Raji (cell line): Measurements from ENCODE around the gene PAK6.

Experiments used
- POLR2A ChIP-seq: IDR thresholded peaks from 2 replicates; pipeline ENCODE4 v1.6.1; 2011; ENCODE audit warnings: low read depth, low read length, control low read depth; ENCODE audit not compliant: insufficient read depth

Gene PAK6

DNA sequence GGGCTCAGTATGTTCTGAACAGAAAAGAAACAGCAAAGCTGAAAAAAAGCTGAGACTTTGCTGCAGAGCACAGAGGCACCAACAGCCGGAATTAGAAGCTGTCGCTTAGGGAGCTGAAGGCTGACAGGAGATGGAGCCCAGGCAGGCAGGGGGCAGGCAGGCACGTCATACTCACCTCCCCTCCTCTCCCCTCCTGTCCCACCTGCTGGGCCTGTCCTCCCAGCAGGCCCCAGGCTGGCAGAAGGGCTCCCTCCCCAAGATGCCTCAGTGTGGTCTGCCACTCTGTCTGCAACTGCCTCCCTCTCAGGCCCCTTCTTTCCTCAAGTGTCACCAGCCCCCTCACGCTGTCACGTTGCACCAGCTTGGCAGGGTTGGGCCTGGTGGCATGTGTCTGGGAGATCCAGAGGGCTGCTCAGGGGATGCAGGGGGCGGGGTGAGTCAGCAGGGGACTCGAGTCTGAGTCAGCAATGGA is 47.2 kb downstream of the PAK6 start:
- no peak for TF ChIP-seq POLR2A

DNA sequence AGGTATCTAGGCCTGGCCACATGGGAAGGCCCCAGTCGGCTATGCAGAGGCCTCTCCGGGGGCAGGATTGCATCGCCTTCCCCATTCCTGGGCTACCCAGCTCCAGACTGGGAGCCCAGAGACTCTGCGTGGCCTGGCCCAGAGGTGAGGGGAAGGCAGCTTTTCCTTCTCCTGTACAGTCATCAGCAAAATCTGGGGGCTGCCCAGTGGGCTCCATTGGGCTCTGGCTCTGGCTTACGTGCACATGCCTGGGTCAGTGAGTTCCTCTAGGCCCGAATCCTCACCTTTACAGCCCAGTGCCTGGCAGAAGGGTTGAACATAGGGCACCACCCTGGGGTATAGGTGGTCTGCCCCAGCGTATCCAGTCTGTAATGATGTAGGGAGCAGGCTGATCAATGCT is 47.9 kb downstream of the PAK6 start:
- no peak for TF ChIP-seq POLR2A

- TF ChIP-seq POLR2A = no peak
These were observed 48.6 kb downstream of the PAK6 start for GRCh38 chr15:40287505-40287904.

DNA sequence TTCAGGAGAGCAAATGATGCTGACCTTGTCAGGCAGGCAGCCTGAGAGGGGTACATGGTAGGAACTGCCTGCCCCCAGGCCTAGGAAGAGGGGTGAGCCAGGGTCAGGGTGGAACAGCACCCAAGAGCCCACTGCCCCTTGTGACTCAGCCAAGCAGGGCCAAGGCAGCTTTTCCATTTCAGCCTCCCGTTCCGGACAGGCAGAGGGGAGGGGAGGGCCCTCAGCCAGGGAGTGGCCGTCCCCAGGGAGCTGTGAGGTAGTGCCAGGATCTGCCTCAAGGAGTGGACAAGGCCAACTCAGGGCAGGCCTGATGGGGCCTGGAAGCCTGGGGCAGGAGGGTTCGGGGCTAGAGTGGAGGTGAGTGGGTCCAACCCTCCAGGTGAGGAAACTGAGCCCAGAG is 49.1 kb downstream of the PAK6 start:
- no peak for TF ChIP-seq POLR2A

- TF ChIP-seq POLR2A = no peak
These were observed 50.4 kb downstream of the PAK6 start for GRCh38 chr15:40289140-40289775.

GRCh38 chr15:40290545-40290917 is 51.7 kb downstream of the PAK6 start:
- no peak for TF ChIP-seq POLR2A

- TF ChIP-seq POLR2A = no peak
These were observed 52.2 kb downstream of the PAK6 start for GRCh38 chr15:40290918-40291574.

DNA sequence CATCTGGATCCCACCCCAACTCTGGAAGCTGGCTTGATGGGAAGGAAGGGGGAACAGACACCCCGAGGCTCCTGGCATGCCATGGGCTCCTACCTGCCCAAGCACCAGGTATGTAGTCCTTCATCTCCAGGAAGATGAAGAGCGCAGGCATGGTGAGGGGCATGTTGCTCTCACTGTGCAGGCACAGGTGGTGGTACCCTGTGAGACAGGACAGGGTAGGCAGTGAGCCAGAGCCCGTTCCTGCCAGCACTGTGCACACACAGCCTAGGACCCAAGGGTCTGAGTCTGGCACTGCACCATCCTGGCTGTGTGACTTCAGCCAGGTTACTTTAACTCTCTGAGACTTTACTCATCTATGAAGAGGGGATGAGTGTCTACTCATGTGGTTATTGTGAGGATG is 53.4 kb downstream of the PAK6 start:
- TF ChIP-seq POLR2A = no peak

- TF ChIP-seq POLR2A = no peak
These were observed 54.1 kb downstream of the PAK6 start for GRCh38 chr15:40293006-40293405.

- TF ChIP-seq POLR2A = no peak
These were observed 55.3 kb downstream of the PAK6 start for GRCh38 chr15:40293905-40294895.

DNA sequence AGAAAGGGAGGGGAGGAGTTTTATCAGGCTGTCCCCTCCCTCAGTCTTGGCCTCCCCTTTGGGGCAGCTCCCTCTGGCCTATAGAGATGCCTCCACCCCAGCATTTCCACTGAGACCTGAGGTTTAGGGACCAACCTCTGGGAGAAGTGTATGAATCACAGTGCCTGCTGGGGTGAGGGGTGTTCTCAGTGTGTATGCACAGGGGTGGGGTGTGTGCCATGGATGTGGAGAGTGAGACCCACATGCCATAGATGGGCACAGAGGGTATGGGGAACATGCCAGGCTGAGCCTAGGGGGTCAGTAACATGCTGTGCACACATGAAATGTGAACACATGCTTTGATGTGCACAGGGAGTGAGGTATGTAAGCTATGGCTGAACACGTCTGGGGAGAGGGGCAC is 56.4 kb downstream of the PAK6 start:
- TF ChIP-seq POLR2A = no peak

DNA sequence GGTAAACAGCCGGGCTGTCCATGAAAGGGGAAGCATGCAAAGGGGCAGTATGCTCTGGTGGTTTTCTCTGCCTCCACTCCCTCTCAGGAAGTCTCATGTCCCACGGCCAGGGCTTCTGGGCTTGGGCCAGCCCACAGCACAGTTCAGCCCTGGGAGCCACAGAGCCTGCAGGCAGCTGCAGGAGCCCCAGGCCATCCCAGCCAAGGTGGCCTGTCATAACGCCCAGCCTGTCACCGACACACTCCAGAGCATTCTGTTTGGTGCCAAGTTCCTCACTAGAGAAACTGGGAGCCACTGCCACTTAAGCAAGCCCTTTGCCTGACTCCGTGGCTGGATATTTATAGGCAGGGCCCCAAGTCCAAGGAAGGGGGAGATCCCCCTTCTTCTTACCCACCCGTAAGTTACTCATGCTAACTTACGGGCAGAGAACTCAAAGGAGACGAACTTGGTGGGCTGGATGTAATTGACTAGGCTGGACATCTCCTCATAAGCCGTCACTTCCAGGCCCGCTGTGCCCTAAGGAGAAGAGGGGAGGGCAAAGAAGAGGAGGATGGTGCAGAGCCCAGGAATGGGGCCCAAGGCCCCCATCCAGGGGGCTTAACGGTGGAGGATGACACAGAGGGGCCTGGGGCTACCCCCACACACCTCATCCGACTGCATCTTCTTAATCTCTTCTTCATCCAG is 57.2 kb downstream of the PAK6 start:
- no peak for TF ChIP-seq POLR2A

GRCh38 chr15:40296561-40297230 is 57.8 kb downstream of the PAK6 start:
- no peak for TF ChIP-seq POLR2A

DNA sequence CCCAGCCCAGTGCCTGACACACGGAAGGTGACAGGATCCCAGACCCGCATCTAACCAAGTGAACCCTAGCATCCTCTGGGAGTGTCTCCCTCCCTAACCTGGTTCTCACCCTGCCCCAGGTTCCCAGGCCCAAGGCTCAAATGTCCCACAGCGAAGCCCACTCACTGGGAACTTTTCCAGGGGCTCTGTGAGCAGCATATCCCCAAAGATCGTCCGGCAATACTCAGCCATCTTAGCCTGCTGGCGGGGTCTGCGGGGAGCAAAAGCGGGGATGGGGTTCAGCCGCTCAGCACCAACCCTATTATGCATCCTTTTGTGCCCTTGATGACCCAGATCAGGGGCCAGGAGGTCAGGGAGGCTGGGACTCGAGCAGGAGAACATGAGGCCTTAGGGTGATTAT is 58.5 kb downstream of the PAK6 start:
- TF ChIP-seq POLR2A = no peak

GRCh38 chr15:40298216-40298935 is 59.5 kb downstream of the PAK6 start:
- TF ChIP-seq POLR2A = no peak

- TF ChIP-seq POLR2A = no peak
These were observed 61.5 kb downstream of the PAK6 start for GRCh38 chr15:40300367-40300766.
